HEK293T (cell line): ENCODE measurements around the gene SRCIN1.
"Not testable (repeated sequence)": the region's sequence is repeated elsewhere in the genome, so short reads cannot be mapped to it uniquely, and the experiment has no call there.

ENCODE experiments used
- CTBP1 ChIP-seq: fragments of 450-650 bp; IDR thresholded peaks from 2 replicates; pipeline ENCODE4 v1.6.1; 2016; ENCODE audit warnings: borderline replicate concordance
- SUZ12 ChIP-seq: fragments of 450-650 bp; IDR thresholded peaks from 2 replicates; pipeline ENCODE4 v1.6.1; 2016; ENCODE audit warnings: mild to moderate bottlenecking
- TARDBP ChIP-seq: fragments of 450-650 bp; IDR thresholded peaks from 2 replicates; pipeline ENCODE4 v1.6.1; 2016
- TF ChIP-seq, protein P1 (sequence below): fragments of 450-650 bp; IDR thresholded peaks from 2 replicates; pipeline ENCODE4 v1.6.1; 2016

- TF ChIP-seq, protein P1, sequence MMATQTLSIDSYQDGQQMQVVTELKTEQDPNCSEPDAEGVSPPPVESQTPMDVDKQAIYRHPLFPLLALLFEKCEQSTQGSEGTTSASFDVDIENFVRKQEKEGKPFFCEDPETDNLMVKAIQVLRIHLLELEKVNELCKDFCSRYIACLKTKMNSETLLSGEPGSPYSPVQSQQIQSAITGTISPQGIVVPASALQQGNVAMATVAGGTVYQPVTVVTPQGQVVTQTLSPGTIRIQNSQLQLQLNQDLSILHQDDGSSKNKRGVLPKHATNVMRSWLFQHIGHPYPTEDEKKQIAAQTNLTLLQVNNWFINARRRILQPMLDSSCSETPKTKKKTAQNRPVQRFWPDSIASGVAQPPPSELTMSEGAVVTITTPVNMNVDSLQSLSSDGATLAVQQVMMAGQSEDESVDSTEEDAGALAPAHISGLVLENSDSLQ = not testable (repeated sequence)
- TF ChIP-seq SUZ12, TARDBP, CTBP1: not testable (repeated sequence)
Measured at GRCh38 chr17:38528141-38528540, 77.6 kb downstream of the SRCIN1 start.
